ENCODE data around the gene ZNF385B.
"Not testable (repeated sequence)": the region's sequence is repeated elsewhere in the genome, so short reads cannot be mapped to it uniquely, and the experiment has no call there.

The ZNF385B gene

DNA sequence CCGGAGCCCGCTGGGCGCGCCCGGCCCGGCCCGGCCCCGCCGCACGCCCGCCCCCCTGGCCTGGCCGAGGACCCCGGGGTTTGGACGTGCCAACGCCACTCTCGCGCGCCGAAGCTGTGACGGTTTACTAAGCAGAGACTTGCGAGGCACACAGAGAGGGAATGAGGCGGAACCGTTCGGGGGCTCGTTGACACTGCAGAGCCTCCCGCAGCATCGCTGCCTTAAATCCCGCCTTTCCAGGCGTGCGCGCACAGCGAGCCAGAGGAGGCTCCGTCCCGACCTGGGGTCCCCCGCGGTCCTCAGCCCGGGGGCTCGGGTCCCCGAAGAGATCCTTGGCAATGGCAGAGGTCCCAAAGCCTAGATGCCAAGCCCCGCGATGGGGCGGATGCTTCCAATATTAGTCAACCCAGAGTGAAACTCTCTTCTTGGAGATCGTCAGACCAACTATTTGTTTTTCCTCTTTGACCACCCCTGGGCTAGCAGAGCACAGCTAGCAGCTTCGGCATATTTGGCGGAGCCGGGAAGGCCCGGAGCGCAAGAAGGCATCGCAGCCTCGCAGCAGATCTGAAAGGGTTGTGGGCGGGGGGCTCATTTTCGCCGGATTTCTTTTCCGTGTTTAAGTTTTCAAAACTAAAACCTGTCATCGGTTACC, at the start of gene ZNF385B:
Gene ZNF385B (minus strand): TSS at position 197 of the 652 bp plus-strand sequence.
- DNase-seq (ENCODE audit: low spot score) = peak; percentile 35

DNA sequence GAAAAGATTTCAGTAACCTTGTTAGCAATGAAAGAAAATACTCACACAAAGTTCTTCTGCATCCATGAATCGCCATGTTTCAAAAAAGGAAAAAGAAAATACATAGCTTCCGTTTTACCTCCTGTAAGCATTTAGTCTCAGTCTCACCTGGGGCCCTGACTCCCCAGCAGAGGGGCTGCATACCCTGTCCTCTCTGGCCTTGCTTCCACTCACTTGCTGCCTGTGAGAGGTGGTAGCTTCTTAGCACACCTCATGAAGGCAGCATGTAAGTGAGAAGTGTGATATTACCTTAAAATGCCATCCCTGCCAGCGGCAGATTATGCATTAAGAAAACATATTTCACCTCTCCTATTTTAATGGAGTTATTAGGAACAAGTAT, 49.3 kb upstream of the ZNF385B start:
- DNase-seq (ENCODE audit: low spot score) = no peak

DNA sequence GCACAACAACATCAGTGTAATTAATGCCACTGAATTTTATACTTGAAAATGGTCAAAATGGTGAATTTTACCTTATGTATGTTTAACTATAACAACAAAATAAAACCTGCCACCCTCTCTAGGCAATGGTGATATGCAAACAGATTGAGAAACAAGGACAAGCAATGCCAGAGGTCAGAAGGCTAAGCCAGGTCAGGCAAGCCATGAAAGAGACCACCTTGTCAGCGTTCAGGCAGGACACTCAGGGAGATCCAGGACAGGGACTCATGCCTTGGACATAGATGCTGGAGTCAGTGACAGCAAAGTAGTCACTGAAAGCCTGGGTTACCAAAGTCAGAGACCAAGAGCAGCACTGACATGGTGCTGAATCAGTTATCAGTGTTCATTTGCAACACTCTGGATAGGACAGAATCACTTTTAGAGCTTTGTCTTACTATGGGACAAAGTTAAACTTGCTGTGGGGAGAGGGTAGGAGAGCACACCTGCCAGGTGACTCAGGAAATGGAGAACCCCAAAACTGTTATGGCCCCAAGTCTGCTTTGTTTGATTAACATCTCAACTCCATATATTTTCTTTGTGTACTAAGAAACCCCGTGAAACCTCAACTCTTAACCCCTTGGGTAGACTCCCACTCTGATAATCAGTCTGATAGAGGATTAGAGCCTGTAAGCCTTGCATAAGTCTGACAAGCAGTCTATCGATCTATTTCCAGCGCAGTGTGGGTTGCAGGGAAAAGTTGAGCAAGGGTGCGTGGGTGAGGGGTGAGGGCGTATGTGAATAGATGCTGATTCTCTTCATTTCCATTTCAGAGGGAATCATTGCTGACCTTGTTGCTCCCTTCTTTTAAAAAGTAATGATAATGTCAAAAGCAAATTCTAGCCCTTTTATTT, 48.7 kb upstream of the ZNF385B start:
- DNase-seq (ENCODE audit: low spot score) = no peak

DNA sequence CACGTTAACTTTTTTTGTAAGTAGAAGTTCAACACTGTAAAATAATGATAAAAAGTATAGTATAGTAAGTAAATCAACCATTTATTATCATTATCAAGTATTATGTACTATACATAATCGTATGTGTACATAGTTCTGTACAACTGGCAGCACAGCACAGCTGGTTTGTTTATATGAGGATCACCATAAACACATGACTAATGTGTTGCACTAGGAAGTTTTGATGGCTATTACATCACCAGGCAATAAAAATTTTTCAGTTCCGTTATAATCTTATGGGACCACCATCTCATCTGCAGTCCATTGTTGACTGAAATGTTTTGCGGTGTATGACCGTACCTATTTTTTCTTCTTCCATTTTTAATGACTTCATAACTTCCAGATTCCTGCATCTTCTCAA, 39.2 kb upstream of the ZNF385B start:
- no peak for DNase-seq (ENCODE audit: low spot score)

DNA sequence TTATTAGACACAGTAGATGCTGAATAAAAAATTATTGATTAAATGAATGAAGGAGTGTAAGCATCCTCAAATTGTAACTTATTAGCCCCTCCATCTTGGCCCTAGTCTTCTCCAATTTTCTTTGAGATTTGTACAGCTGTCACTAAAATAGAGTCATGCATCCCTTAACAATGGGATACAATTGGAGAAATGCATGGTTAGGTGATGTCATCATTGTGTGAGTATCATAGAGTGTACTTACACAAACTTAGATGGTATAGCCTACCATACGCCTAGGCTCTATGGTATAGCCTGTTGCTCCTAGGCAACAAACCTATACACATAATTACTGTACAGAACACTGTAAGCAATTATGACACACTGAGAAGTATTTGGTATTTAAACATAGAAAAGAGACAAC, 38.3 kb upstream of the ZNF385B start:
- no peak for DNase-seq (ENCODE audit: low spot score)

DNA sequence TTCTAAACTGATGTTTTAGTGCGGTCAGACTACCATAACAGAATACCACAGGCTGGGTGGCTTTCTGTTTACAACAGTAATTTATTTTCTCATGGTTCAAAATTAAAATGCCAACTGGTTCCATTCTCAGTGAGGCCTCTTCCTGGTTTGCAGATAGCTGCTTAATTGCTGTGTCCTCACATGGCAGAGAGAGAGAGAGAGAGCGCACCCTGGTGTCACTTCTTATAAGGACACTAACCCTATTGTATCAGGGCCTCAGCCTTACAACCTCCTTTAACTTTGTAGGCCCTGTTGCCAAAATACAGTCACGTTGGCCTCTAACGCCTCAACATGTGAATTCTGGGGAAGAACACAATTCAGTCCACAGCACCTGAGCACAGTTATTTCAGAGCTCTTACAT, 37.5 kb upstream of the ZNF385B start:
- peak; percentile 16 for DNase-seq (ENCODE audit: low spot score)

DNA sequence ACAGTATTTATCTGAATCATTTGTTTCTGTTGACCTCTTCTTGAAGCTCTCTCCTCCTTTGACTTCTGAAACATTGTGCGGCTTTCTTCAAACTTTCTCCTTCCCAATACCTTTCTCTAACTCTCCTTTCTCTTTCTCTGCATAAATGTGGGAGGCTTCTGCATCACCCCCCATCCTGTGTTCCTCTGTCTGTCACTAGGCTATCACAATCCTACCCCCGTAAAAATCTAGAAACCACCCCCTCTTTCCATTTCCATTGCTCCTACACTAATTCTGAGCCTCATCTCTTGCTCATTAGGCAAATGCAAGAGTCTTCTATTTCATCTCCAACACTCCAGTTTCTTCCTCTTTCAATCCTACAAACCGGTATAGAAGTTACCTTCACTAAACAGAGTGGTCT, 32.2 kb upstream of the ZNF385B start:
- DNase-seq (ENCODE audit: low spot score) = no peak

DNA sequence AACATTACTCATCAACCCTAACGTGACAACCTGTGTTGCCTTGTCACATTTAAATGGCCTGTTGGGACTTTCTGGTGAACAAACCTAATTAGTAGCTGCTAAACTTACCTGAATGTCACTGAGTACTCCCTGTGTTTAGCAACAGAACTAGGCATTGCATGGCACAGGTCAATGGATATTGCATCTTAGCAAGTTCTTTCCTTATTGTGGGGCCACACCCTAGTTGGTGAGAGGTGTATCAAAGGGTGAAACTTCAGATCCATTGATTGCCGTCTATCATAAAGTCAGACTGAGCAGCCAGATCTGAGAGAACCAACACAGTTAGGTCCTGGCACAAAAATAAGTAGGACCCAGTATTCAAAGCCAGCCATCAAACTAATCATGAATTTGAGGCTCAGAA, 29.8 kb upstream of the ZNF385B start:
- no peak for DNase-seq (ENCODE audit: low spot score)

DNA sequence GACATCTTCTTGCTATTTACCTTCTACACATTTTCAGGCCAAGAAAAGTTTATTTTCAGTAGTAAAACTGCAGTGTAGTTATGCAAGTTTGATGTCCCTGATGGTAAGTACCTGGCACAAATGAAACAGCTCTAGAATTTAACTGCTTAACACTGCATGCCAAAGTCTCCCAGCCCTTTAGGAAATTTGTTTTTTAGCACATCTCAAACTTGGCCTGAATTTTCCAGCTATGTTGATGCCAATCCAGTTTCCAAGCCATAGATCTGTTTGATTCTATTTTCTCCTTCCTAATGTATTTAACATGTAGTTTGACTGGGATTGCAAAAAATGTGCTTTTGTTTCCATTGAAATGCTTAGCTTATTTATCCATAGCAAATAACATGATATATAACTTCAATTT, 29.3 kb upstream of the ZNF385B start:
- DNase-seq (ENCODE audit: low spot score) = no peak

DNA sequence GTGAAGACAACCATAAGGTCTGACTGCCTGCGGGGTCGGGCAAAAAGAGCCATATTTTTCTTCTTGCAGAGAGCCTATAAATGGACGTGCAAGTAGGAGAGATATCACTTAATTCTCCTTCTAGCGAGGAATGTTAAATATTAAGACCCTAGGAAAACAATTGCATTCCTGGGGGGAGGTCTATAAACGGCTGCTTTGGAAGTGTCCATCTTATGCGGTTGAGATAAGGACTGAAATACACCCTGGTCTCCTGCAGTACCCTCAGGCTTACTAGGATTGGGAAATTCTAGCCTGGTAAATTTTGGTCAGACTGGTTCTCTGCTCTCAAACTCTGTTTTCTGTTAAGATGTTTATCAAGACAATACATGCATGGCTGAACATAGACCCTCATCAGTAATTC, 27.2 kb upstream of the ZNF385B start:
- DNase-seq (ENCODE audit: low spot score) = not testable (repeated sequence)

DNA sequence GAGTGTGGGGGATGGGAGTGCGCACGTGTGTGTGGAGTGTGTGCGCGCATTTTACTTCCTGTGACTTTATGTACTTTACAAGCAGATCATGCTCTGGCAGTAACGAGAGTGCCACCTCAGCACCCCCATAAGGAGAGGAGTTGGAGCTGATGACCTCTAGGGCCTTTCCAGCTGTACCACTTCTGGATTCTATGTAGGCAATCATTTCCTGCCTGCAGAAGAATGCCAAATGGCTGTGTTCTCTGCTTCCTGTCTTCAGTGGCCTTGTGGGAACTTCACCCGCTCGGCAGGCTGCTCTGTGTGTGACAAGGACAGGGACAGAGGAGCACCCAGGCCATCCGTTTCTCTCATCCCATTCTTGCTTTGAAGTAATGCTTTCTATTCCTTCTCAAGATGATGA, 22.8 kb upstream of the ZNF385B start:
- no peak for DNase-seq (ENCODE audit: low spot score)

DNA sequence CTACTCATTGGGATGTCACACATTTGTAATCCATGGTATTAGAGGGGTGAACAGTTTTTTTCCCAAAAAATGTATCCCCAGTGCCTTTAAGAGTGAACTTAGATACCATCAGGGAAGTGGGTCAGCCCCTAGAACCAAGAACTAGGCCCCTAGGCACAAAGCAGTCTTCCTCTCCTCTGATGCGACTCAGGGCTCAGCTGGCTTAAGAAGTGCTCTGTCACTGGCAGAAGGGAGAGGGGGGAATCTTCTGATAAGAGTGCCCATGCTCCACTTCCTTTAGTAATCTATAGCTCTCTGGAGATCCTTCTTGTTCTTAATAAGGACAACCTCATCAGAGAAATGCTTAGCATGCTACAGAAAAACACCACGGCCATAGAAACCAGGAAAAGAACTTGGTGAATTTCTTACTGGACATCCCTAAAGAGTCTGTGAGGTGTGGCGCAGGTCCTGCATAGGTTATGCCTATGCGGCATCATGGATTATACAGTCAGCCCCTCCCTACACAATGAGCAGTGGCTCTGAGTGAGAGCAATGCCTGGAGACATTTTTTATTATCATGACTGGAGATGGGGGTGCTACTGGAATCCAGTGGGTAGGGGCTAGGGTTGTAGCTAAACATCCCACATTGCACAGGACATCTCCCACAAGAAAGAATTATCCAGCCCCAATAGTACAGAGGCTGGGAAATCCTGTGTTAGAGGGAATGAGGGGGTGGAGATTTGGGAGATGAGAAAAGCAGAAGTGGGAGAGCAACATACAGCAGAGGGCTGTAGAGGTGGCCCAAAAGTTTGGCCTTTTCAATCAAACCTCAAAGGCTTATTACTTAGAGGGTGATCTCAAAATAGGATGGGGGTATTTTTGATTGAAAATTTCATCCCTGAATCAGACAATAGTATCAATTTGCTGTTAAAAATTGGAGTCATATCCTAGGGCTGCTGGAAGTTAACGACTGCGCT, 21.7 kb upstream of the ZNF385B start:
- no peak for DNase-seq (ENCODE audit: low spot score)

DNA sequence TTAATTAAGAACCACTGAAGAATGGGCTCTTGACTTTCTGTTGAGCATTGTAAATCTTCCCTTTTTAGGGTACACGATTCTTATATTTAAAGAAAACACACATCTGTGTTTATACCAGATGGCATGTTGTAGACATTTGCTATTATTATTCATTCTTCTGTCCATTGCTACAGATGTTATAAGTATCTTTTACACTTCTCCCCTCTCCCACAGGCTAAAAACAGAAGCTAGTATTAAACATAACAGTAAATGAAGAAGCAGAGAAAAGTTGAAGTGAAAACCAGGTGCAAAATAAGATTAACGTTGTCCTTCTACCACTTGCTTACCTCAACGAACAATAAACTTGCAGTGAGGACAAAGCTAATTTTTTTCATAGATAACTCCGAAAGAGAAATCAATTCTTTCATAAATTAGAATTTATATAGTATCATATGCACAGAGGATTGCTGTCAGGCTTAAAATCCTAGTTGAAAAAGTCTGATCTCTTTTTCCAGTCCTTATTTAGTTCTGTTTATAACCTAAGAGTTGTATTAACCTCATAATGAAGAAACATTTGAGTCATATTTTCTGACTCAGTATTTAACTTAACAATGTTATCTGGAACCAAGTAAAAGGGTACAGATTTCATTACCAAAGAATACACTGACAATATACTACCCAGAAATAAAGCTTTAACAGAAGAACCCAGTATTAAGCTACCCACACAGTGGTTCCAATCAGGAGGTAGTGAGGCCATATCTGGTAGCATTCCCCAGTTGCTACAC, 16.4 kb upstream of the ZNF385B start:
- DNase-seq (ENCODE audit: low spot score) = no peak

DNA sequence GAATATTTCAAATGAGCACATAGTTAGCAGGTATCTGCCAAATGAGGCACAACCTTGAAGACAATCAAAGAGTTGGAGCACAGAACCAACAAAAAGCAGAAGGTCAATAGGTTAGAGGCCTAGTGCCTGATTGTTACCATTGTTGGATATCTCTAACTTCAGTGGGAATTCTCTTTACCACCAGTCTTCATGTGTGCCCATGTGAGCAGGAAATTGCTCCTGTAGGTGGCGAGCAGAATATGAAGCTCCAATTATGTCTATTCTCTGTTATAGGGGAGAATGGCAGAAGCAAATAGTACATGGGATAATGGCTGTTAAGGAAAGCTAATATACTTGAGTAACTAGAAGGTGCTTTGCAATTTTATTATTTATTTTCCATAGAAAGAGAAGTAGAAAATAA, 14.9 kb upstream of the ZNF385B start:
- no peak for DNase-seq (ENCODE audit: low spot score)

DNA sequence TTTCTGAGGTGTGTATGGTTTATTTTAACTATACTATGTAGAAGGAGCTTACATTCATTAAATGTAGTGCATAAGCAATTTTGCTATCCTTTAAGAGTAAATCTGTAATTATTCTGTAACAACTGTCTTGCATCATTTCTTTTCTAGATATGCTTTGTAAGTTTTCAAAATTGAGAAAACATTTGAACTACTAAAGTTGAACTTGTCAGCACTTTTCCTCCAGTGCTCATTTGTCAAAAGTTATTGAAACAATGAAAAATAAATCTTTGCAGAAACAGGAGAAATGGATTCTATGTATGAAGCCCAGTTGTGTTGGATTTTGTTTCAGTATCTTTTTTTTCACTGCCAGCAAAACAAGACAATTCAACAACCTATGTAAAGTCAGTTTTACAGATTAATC, 14.5 kb upstream of the ZNF385B start:
- DNase-seq (ENCODE audit: low spot score) = no peak

DNA sequence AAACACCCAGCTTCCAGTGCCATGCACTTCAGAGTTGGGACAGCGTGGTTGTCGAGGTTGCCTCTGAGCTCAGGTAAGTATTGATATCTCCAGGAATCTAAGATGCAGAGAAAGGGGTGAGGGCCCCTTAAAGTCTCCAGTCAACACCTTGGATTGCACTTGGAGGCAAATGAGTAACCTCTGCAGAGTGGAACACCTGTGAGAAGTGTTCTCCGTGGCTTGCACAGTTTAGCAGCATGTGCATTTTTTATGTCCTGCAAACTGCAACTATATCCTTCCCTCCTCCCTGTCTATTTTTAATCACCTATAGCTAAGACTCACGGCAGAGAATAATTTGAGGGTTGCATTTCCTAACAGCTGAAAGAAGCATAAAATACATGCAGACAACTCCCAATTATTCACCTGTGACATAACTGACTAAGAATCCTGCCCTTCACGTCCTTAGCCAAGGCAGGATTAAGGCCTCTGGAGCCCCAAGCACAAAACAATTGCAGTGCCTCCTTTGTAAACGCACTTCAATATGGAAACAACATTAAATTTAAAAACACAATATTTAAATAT, 1.6 kb upstream of the ZNF385B start:
- no peak for DNase-seq (ENCODE audit: low spot score)

DNA sequence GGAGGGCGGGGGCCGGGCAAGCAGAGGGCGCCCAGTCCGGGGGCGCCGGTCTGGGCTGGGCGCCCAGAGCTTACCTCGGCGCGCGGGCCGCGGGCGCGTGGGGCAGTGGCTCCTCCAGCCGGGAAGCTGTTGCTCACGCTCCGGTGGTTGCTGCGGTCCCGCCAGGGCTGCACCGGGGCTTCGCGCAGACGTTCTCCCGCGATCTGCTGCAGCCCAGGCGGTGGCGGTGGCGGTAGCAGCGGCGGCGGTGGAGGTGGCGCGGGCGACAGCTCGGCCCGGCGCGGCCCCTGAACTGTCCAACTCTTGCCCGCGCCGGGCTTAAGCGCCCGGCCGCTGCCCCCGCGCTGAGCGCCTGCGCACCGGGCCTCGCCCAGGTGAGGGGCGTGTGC, 391 bp downstream of the ZNF385B start:
- DNase-seq (ENCODE audit: low spot score) = peak; percentile 42

DNA sequence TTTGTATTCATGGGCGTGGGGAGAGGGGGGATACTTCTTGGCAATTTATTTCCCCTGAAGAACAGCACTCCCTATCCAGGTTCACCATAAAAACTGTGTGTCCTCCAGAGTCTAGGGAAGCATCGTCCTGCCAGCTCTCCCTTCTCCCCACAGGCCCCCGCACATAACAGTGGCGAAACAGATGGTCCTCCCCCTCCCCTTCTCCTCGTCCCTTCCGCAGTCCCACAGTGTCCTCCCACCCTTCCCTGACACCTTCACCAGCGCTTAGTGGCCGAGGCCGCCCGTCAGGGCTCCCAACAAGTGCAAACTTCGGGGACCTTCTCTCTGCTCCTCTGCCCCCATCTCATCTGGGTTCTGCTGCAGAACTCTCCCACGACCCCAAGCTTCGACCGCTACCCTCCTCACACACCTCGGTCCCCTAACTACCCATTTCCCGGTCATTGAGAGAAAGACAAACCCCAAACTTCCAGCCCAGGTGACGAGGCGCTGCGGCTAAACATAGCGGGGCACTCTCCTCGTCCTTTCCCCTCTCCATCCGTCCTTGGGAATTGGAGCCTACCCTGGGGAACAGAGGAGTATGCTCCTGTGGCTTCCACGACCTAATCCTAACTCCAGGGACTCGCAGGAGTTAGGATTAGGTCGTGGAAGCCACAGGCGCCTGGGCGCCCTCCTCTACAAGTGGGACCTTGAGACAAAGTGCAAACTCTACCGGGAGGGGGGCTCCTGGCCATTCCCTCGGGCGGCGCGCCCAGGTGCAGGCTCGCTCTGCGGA, 971 bp downstream of the ZNF385B start:
- peak; percentile 18 for DNase-seq (ENCODE audit: low spot score)

DNA sequence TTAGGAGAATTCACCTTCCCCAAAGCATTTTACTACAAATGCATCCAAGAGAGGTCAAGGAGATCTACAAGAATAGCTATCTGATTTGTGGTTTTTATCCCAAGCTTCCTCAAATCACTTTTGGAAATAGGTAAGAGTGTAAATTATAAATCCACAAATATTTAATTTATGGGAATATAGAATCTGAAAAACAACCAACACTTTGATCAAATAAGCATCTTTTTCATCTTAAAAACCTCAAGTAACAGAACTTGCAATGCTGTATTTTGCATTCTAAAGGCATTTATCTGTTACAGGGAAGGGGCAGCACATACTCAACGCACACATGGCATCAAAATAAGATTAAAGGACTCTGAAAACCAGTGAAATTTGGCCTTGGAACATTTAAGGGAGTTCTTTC, 1.9 kb downstream of the ZNF385B start:
- DNase-seq (ENCODE audit: low spot score) = no peak

DNA sequence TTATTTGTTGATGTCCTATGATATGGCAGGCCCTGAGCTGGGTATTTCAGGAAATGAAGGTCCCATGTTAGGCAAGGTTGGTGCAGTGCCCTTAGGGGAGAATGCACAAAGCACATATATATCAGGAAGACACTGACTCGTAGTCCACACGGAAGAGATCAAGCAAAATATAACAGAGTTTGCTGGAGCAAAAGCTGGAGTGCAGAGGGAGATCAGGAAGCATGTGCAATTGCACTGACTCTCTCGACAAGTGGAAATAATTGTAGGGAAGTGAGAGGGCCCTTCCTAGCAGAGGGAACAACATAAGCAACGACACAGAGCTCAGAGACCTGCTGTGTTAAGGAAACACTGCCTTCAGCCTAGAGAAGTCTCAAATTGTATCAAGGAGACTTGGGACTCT, 4.2 kb downstream of the ZNF385B start:
- DNase-seq (ENCODE audit: low spot score) = no peak

DNA sequence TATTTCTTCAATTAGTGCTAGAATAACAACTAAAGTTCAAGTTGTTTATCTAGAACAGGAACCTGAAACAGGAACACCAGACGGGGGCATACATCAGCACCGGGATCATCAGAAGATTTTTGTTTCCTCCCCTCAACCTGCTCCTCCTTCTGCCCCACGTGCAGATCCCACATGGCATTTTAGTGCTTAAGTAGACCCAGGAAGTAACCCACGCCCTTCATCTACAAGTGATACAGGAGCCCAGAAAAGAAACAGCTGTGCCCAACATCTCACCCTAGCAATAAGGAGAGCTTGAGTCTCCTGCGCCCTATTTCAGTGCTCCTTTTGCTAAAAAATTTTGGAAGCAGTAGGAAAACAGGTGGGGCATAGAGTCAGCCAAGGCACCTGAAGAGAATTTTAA, 5.2 kb downstream of the ZNF385B start:
- no peak for DNase-seq (ENCODE audit: low spot score)

Measured in AG20443 (cell line).